VCaP (cell line): Measurements from ENCODE around the gene HNRNPD.

Source experiments
- H3K27ac ChIP-seq: fragments of 450-650 bp; 2 replicates; pipeline ENCODE4 v1.5.1; 2017
- TF ChIP-seq, protein P1 (sequence below): fragments of 450-650 bp; conservative IDR thresholded peaks from 2 replicates; pipeline ENCODE4 v1.5.1; 2017; ENCODE audit warnings: mild to moderate bottlenecking, moderate library complexity

The HNRNPD gene

DNA sequence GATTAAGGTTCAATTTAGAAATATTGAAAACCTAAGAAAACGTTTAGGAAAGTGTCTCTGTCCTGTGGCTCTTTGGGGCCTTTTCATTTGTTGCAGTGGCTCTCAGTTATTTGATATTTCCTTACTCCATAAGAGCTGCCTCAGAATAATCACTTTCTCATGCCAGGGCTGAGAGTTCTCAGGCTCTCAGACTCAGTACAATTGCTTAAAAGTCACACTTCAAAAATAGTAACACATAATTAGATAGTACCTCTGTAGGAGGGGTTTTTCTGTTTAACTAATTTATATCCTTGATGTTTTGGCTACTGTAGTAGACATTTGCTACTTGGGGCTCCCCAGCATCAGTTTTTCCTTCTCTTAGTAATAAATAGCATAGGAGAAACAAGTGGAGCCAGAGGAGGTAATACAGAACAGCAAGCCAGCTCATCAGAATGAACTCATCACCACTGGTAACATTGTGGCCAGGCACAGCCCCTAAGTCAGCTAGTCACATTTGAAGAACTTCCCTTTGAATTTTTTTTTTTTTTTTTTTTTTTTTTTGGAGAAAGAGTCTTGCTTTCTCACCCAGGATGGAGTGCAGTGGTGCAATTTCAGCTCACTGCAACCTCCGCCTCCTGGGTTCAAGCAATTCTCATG is 8.0 kb upstream of the HNRNPD start:
- no peak overlapping the region for H3K27ac ChIP-seq
- TF ChIP-seq, protein P1, sequence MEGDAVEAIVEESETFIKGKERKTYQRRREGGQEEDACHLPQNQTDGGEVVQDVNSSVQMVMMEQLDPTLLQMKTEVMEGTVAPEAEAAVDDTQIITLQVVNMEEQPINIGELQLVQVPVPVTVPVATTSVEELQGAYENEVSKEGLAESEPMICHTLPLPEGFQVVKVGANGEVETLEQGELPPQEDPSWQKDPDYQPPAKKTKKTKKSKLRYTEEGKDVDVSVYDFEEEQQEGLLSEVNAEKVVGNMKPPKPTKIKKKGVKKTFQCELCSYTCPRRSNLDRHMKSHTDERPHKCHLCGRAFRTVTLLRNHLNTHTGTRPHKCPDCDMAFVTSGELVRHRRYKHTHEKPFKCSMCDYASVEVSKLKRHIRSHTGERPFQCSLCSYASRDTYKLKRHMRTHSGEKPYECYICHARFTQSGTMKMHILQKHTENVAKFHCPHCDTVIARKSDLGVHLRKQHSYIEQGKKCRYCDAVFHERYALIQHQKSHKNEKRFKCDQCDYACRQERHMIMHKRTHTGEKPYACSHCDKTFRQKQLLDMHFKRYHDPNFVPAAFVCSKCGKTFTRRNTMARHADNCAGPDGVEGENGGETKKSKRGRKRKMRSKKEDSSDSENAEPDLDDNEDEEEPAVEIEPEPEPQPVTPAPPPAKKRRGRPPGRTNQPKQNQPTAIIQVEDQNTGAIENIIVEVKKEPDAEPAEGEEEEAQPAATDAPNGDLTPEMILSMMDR: no peak

DNA sequence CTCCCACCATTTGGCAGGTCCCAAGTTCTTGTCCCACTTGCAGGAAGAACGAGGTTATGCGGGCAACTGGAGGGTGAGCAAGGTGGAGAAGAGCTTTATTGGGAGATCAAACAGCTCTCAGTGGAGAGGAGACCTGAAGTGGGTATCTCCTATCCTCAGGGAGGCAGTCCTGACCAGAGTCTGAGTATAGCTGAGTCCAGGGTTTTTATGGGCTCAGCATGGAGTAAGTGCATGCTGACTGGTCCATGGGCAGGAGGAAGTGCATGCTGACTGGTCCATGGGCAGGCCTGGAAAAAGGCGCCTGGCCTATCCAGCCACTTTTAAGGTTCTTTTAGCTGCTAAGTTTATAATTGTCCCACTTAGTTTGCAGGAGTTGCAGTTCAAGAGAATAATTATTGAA is 7.4 kb upstream of the HNRNPD start:
- H3K27ac ChIP-seq: no peak overlapping the region
- TF ChIP-seq, protein P1: no peak

DNA sequence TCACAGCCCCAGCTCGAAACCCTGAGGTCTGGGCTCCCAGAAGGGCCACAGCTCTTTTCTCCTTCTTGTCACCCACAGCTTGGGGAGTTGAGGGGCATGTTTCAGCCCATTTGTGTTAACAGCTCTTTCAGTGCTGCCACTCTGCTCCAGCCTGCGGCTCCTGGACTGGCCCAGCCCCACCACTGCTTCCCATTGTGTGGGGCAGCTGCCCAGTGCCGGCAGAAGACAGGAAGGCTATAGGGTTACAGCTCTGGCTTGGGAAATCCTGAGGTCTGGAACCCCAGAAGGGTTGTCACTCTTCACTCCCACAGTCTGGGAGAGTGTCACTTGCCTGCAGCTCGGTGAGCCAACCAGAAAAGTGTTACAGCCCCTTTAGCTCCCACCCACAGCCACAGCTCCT is 7.0 kb upstream of the HNRNPD start:
- TF ChIP-seq, protein P1: no peak
- no peak overlapping the region for H3K27ac ChIP-seq

DNA sequence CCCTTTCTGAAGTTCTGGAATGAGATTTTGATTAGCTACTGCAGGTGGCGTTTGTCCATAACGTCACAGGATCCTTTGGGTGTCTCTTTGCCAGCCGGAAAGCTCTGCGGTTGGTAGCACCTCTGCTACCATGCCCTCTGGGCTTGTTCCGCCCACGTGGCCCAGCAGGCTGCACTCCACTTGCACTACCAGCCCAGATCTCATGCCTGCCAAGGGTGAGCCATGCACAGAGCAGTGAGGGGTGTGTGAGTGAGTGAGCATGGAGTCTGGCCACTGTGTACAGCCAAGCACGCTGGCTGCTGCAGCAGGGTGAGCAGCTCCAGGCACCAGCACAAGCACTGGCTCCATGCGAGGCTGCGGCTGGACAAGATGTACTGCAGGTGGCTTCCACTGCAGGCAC is 6.6 kb upstream of the HNRNPD start:
- TF ChIP-seq, protein P1: 0 out of 2 replicates have a peak, but pooled peaks have one; percentile 13
- no peak overlapping the region for H3K27ac ChIP-seq

DNA sequence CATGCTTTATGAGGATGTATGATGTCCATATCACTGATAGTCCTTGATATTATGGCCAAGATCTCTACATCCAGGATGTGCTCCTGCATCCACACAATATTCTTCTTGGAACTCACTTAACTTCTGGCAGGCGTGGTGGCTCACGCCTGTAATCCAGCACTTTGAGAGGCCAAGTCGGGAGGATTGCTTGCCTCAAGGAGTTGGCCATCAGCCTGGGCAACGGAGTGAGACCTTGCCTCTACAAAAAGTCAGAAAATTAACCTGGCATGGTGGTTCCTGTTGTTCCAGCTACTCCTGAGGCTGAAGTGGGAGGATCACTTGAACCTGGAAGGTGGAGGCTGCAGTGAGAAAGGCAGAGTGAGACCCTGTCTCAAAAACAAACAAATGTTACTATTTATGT is 2.3 kb upstream of the HNRNPD start:
- TF ChIP-seq, protein P1: no peak
- no peak overlapping the region for H3K27ac ChIP-seq

DNA sequence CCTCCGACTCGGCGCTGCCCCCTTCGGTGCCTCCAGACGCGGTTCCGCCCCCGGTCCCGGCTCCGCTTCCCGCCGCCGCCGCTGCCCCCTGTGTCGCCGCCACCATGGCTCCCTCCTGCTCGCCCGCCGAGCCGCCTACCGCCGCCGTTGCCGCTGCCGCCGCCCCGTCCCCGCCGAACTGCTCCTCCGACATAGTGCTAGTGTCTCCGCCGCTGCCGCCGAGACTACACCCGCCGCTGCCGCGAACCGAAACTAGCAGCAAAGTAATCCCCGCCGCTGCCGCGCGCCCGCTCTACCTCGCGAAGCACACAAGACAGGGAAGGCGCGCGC is 340 bp downstream of the HNRNPD start:
- peak overlapping the region; percentile 98 for H3K27ac ChIP-seq
- TF ChIP-seq, protein P1: no peak

DNA sequence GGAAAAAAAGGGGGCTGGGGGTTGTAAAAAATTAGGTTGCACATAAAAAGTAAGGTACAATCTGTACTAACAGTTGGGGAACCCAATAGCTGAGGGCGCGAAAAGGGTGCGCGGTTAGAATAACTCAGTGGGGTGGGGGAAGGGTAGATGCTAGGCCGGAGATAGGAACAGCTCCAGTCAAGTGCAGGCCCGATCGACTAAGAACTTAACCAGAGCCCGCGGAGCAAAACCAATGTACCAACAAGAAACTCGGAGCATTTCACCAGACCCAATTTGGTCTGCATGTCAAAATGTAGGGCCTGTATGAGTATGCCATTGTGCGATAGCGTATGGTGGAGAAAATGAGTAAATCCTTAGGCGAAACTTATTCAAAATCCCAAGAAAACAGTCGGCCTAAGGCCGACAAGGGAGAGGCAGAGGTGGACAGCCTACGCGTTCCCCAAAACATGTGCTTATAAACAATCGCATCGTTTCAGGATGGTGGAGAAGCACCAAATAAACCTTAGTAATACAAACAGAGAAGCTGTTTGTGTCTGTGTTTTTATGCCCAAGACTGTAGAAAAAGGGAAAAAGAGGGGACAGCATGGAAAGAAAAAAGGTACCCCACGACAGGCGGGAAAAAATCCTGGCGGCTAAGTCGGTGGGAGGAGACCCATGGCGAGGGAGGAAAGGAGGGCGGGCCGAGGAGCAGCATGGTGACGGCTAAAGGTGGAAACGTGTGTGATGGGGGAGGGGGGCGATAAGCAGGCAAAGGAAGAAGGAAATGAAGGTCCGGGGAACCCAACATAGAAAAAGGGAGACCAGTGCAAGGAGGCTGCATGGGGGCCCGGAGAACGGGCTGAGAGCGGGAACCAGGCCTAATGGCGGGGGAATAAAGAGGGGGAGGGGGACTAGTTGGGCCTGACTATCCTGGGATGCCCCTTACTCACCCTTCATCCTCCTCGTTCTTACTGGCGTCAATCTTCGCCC is 990 bp downstream of the HNRNPD start:
- H3K27ac ChIP-seq: peak overlapping the region; percentile 98
- TF ChIP-seq, protein P1: no peak
